ENCODE results near the gene FAM50B.

FAM50B gene

GRCh38 chr6:3899061-3899460, 49.9 kb downstream of the FAM50B start:
- CTCF ChIA-PET = interaction anchor here (1.5 to 1.7 kb wide), 2 partner anchors 34 to 79 kb away, joined by 5 to 7 read pairs; no protein-coding TSS in a partner anchor
- H3K9me3 ChIP-seq (ENCODE audit: control insufficient read depth, insufficient read depth, low read depth, low read length) = no peaks in the 10 kb centered on the region
- H3K36me3 ChIP-seq (ENCODE audit: control insufficient read depth in 2 of 2, insufficient read depth in 1 of 2, low read length in 2 of 2) = no peaks in the 10 kb centered on the region
- POLR2A ChIA-PET = interaction anchor here (0.9 kb wide), 1 partner anchor 15 kb away, joined by 3 read pairs; no protein-coding TSS in a partner anchor
- TF ChIP-seq MZF1 (tag by site-specific recombination; IDR thresholded peaks at IDR 0.05; ENCODE audit: borderline replicate concordance) (no peak), IKZF3 (tag by site-specific recombination; IDR thresholded peaks at IDR 0.05) (no peak)
- TF ChIP-seq, protein P1, sequence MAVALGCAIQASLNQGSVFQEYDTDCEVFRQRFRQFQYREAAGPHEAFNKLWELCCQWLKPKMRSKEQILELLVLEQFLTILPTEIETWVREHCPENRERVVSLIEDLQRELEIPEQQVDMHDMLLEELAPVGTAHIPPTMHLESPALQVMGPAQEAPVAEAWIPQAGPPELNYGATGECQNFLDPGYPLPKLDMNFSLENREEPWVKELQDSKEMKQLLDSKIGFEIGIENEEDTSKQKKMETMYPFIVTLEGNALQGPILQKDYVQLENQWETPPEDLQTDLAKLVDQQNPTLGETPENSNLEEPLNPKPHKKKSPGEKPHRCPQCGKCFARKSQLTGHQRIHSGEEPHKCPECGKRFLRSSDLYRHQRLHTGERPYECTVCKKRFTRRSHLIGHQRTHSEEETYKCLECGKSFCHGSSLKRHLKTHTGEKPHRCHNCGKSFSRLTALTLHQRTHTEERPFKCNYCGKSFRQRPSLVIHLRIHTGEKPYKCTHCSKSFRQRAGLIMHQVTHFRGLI (tag by site-specific recombination; IDR thresholded peaks at IDR 0.05) = peak; percentile 67
- H3K4me3 ChIP-seq (ENCODE audit: low read depth, low read length) = no peak overlapping the region
- no peak overlapping the region for H3K27ac ChIP-seq (ENCODE audit: extremely low read depth, low read depth, low read length)
- peaks cover 5% of the 10 kb centered on the region for H3K4me1 ChIP-seq (ENCODE audit: control insufficient read depth, insufficient read depth, low read length)

GRCh38 chr6:3899970-3900439, 50.8 kb downstream of the FAM50B start:
- Histone ChIP-seq H3K4me1 (ENCODE audit: control insufficient read depth, insufficient read depth, low read length) (no peaks in the 10 kb centered on the region; the same call in 1 of the 2 replicates), H3K9me3 (ENCODE audit: control insufficient read depth, insufficient read depth, low read depth, low read length) (no peaks in the 10 kb centered on the region), H3K27ac (ENCODE audit: extremely low read depth, low read depth, low read length) (no peak overlapping the region), H3K4me3 (ENCODE audit: low read depth, low read length) (no peak overlapping the region), H3K36me3 (ENCODE audit: control insufficient read depth in 2 of 2, insufficient read depth in 1 of 2, low read length in 2 of 2) (no peaks in the 10 kb centered on the region)
- TF ChIP-seq SCRT2 (tag by site-specific recombination; IDR thresholded peaks at IDR 0.05) (peak; percentile 36; the same call in 1 of the 2 replicates), ZBTB20 (tag by site-specific recombination; IDR thresholded peaks at IDR 0.05) (no peak)
- POLR2A ChIA-PET = interaction anchor here (0.9 kb wide), 1 partner anchor 16 kb away, joined by 3 read pairs; no protein-coding TSS in a partner anchor
- CTCF ChIA-PET = interaction anchor here (0.8 to 1.7 kb wide), 3 partner anchors 8 to 78 kb away, joined by 4 to 7 read pairs (median 5); no protein-coding TSS in a partner anchor
